SIG-M5 (cell line): Measurements from ENCODE around the gene GCAT.
"Not testable (repeated sequence)": the region's sequence is repeated elsewhere in the genome, so short reads cannot be mapped to it uniquely, and the experiment has no call there.

Experiments
- DNase-seq: peaks from one replicate; lab custom pipeline; 2025; lab: John Stamatoyannopoulos, UW

The GCAT gene

DNA sequence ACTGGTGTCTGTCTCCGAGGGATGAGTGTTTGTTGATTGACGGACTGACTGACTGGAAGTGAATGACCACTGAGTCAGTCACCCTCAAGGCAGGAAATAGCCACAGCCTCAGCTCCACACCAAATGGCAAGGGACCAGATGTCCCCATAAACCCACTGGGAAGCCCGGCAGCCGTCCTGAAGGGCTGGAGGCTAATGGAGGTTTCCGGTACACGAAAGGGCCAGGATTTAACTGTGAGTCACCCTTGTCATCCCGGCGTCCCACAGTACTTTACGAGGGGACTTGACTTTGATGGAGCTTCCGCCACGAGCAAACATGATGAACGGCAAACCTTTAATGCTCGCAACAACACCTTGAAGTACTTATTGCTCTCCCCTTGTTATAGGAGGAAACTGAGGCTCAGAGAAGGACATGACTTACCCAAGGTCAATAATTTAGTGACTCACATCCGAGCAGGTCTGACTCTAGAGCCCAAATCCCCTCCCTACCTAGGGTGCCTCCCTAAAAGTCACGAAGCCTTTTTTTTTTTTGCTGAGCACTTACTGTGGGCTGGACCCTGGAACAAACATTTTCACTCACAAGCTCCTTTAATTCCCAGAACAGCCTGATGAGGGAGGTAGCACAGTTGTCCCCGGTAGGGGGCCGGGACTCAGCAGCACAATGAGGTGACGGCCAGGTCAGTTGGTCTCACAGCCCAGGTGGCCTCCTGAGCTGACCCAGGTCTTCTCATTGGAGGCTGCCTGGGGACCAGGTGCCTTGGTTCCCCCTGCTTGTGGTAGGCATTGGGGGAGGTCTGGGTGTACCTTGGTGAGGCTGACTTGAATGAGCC, 25.2 kb upstream of the GCAT start:
- no peak for DNase-seq

DNA sequence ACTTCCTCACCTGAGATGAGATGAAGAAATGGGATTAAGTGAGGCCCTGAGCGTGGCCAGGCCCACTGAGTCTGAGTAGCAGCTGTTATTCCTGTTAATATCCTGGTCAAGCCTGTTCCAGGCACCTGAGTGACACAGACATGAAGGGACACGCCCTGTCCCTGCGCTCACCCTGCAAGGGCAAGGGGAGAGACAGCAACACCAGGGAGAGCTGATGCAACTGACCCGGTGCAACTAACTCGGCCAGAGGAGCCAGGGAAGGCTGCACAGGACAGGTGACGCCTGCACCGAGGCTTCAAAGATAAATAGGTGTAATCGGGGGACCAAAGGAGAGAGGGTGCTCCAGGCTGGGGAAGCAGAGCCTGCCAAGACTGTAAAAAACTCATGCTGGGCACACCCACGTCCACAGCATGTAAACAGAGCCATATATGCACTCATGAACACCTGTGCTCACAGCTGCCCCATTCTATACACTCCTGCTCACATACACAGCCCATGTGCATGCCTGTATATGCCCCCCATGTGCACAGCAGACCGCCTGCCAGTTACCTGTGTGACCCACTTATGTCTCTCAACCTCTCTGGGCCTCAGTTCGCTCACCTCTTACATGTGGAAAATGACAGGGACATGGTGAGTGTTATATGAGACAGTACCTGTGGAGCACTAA, 22.8 kb upstream of the GCAT start:
- no peak for DNase-seq

DNA sequence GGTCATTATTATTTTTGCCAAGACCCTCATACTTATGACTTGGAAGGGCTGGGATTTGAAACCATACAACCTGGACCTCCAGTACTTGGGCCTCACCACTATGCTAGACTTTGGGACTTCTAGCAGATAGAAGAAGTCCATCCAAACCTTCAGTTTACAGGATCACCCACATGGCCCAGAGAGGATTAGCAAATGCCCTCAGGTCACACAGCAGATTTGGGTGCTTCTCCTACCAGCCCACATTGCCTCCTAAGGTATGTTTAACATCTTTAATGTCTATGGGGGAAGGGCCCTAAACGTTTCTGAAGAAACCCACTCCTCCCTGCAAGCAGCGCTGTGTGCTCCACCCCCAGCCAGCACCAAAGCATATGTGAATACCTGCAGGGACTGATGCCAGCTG, 17.5 kb upstream of the GCAT start:
- DNase-seq: no peak

DNA sequence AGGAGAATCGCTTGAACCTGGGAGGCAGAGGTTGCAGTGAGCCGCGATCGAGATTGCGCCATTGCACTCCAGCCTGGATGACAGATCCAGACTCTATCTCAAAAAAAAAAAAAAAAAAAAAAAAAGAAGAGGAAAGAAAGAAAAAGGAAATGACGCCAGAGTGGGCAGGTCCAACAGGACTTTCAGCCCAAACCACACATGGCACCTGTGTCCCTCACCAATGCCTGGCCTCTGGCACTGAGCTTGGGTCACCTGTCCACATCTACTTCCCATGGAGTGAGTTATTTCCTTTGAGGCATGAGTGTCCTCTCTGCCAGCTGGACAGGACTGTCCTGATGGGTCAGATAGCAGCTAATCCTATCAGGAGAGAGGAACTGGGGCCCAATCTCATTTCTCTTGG, 15.2 kb upstream of the GCAT start:
- DNase-seq: no peak

DNA sequence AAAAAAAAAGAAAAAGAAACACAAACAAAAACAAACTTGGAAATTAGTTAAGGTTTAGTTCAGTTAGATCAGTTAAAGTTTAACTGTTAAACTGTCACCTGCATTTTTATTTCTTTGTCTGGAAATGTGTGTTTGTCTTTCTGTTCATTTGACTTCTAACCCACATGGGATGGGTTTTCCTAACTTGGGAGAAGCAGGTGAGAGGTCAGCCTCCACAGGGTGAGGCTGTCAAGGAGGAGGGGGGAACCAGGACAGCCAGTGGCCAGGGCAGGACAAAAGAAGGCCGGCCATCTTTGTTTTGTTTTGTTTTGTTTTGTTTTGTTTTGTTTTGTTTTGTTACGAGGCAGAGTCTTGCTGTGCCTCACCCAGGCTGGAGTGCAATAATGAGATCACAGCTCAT, 13.4 kb upstream of the GCAT start:
- no peak for DNase-seq

DNA sequence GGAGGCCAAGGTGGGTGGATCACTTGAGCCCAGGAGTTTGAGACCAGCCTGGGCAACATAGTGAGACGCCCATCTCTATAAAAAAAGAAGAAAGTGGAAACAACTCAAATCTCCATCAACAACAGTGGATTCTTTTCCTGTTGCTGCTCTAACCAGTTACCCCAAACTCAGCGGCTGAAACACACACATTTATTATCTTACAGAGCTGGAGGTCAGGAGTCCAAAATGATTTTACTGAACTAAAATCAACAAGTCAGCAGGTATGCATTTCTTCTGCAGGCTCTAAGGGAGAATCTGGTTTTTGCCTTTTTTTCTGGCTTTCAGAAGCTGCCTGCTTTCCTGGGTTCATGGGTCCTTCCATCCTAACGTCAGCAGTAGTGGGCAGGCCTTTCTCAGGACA, 11.7 kb upstream of the GCAT start:
- no peak for DNase-seq

DNA sequence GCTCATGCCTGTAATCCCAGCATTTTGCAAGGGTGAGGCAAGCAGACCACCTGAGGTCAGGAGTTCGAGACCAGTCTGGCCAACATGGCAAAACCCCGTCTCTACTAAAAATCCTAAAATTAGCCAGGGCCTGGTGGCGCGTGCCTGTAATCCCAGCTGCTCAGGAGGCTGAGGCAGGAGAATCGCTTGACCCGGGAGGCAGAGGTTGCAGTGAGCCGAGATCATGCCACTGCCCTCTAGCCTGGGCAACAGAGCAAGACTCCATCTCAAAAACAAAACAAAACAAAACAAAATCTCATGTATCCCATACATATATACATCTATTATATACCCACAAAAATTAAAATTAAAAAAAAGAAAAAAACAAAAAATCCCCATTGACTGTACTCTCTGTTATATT, 10.5 kb upstream of the GCAT start:
- DNase-seq: not testable (repeated sequence)

DNA sequence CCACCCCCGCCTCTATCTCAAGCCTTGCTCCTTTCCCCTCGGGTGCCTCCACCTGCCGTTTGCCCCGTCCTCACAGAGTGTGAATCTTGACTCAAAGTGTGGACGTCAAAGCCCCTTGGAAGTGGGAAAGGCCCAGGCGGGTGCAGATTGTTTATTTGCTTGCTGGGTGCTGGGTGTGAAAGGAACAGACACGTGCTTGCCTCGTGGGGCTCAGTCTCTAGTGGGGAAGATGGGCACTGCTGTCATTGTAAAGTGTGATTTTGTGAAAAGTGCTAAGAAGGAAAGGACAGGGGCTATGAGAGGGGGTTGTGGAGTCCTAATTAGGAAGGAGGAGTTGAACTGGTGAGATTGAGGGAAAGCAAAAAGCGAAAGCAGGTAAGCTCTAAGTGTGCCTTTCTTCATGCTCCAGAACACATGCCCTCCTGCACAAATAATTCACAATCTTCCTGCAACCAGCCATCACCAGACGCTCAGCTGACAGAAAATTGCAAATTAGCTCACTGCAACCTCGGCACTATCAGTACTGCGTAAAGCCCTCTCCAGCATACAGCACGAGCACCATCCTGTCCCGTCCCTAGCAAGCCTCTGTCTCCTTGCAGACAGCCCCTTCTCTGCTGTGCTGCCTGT, 9.7 kb upstream of the GCAT start:
- DNase-seq: no peak

DNA sequence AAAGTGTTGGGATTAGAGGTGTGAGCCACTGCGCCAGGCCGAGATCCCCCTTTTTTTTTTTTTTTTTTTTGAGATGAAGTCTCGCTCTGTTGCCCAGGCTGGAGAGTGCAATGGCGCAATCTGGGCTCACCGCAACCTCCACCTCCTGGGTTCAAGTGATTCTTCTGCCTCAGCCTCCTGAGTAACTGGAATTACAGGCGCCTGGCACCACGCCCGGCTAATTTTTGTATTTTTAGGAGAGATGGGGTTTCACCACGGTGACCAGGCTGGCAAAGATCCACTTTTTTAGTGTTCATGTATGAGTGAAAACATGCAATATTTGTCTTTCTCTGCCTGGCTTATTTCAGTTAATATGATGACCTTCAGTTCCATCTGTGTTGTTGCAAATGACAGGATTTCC, 7.8 kb upstream of the GCAT start:
- DNase-seq: not testable (repeated sequence)

DNA sequence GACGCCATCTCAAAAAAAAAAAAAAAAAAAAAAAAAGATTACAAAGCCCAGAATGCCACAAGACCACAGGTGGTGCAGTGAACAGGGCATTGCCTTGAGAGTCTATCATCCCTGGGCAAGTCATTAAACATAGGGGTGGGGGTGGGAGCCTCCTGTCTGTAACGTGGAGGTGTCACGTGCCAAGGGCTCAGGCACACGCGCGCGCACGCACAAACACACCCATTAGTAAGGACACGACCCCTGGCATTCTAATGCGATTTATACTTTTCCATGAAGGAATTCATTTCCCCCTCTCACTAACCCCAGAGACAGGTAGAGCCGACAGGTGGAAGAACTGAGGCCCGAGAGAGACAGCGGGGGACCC, 5.8 kb upstream of the GCAT start:
- DNase-seq: no peak

DNA sequence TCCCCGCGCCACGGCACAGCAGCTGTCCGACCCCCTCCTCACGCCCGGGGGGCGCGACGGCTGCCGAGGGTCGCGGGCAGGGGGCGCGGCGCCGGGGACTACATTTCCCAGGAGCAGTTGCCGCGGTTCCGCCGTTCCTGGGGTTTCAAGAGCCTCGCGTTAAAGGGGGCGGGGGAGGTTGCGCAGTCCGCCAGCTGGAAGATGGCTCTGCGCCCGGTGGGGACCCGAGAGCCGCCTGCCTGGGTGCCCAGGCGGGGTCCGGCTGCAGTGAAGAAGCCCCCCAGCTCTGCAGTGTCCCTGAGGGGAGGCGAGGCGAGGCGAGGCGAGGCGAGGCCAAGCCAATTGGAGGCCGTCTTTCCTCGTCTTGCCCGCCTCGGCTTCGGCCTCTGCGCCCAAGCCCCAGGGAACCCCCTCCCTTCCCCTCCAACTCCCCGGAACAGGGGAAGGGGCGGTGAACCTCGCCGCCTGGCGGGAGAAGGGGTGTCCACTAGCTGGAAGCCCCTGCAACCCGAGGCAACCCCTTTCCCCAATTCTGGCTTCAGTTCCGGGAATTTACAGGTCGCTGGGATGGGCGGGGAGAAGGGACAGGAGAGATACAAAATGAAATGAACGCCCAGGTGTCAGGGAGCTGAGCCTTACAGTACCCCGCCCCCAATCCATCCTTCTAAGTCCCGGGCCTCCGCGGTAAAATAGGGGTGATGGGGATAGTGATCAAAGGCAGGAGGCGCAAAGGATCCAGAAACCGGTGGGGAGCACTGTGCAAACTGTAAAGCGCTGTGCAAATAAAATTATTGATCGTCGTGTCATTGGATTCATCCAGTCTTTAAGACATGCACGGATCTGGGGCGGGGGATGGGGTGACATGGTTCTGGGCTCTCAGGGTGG, 5.2 kb upstream of the GCAT start:
- DNase-seq: no peak

DNA sequence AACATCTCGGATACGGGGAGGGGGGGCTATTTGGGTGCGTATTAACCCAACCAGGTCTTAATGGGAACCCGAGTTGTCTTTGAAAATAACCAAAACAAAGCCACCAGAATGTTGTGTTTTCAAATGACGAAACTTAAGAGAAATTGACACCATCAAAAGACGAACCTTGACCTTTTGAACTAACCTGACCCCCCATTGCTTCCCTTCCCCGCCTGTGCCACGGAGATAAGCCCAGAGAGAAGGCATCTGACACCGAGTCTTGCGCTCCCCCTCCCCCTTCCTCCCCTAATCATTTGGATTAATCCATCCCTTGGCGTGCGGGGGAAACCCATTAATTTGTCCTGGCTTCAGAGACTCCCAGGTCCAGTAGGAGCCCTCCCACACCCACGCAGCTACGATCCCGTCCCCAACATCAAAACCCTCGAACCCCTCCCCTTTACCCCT, 4.5 kb upstream of the GCAT start:
- DNase-seq: no peak

DNA sequence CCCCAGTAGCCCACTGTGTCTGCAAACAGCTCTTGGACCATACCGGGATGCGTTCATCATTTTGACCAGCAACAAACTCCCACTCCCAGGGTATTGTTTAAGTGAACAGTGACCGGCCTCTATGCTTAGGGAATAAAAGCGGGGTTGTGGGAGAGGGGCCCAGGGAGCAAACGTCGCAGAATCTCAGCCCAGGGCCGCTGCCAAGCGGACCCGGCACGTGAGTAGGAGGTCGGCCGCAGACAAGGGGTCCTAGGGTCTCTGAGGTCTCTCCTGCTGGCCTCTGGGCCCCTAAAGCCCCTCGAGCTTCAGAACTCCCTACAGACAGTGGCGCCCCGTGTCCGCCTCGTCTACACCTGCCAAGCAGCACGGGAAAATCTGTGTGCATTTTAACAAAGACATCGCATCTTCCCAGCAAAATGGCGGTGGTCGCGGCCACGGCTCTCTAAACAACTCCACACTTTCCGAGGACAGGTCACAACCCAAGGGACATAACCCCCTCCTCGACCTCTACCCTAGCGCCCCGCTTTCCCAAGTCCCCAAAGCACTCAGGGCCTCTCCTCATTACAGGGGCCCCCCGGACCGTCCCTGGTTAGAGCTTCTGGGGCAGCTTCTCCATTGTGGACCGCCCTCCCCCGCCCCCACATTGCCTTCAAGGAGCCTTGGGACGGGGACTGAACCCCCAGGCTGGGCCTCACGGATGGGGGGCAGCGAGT, 3.9 kb upstream of the GCAT start:
- no peak for DNase-seq

DNA sequence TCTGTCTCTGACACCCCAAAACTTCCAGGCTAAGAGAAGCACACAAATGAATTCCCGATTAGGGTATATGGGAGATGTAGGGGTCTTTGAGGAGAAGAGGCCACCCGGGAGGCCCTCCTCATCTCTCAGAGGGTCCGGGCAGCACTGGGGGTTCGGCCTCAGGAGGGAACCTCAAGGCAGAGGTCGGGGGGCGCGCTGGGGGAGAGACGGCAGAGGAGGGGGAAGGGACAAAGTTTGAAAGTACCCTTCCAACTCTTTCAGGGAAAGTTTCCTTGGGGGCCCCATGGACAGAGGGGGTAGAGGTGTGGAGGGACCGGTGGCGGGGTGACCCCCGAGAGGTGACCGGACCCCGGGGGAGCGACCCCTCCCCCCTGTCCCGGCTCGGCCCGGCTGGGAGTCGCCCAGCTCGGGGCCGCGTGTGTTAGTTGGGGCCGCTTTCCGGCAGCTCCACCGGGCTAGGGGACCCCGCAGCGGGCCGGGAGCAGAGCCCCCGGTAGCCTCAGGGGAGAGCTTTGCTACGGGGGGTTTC, 3.3 kb upstream of the GCAT start:
- DNase-seq: no peak

DNA sequence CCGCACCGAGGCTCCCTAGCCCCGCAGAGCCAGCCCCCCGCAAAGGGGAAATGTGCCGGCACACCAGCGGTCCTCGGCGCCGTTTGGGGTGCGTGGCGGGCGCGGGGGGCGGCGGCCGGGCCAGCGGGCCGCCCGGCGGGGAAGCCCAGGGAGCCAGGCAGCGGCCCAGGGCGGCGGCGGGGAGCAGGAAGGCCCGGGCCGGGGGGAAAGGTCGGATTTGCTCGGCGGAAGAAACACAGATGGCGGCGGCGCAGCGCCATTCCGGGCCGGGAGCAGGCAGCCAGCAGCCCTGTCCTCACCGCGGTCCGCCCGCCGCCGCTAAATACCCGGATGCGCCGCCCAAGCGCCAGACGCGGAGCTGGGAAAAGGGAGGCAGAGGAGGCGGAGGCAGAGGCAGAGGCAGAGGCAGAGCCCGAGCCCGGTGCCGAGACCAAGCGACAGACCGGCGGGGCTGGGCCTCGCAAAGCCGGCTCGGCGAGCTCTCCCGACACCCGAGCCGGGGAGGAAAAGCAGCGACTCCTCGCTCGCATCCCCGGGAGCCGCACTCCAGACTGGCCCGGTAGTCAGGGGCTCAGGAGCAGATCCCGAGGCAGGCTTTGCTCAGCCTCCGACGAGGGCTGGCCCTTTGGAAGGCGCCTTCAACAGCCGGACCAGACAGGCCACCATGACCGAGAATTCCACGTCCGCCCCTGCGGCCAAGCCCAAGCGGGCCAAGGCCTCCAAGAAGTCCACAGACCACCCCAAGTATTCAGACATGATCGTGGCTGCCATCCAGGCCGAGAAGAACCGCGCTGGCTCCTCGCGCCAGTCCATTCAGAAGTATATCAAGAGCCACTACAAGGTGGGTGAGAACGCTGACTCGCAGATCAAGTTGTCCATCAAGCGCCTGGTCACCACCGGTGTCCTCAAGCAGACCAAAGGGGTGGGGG, 2.6 kb upstream of the GCAT start:
- DNase-seq: no peak

DNA sequence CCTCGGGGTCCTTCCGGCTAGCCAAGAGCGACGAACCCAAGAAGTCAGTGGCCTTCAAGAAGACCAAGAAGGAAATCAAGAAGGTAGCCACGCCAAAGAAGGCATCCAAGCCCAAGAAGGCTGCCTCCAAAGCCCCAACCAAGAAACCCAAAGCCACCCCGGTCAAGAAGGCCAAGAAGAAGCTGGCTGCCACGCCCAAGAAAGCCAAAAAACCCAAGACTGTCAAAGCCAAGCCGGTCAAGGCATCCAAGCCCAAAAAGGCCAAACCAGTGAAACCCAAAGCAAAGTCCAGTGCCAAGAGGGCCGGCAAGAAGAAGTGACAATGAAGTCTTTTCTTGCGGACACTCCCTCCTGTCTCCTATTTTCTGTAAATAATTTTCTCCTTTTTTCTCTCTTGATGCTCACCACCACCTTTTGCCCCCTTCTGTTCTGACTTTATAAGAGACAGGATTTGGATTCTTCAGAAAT, 1.9 kb upstream of the GCAT start:
- DNase-seq: no peak

DNA sequence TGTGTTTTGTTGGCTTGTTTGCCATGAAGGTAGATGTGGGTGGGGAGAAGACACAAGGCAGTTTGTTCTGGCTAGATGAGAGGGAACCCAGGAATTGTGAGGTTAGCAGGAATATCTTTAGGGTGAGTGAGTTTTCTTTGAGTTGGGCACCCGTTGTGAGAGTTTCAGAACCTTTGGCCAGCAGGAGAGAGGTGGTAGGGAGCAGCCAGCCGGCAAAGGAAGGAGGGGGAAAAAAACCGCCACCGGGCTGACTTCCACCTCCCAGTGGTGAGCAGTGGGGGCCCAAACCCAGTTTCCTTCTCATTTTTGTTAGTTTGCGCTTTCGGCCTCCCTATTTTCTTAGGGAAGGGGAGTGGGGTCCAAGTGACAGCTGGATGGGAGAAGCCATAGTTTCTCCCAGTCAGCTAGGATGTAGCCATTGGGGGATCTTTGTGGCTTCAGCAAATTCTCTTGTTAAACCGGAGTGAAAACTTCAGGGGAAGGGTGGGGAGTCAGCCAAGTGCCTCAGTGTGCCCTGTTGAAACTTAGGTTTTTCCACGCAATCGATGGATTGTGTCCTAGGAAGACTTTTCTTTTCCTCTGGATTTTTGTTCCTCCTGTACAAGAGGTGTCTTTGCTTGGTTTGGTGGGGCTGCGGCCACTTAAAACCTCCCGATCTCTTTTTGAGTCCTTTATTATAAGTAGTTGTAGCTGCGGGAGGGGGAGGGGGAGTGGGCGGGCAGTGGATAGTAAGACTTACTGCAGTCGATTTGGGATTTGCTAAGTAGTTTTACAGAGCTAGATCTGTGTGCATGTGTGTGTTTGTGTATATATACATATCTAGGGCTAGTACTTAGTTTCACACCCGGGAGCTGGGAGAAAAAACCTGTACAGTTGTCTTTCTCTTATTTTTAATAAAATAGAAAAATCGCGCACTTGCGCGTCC, 1.1 kb upstream of the GCAT start:
- DNase-seq: no peak

DNA sequence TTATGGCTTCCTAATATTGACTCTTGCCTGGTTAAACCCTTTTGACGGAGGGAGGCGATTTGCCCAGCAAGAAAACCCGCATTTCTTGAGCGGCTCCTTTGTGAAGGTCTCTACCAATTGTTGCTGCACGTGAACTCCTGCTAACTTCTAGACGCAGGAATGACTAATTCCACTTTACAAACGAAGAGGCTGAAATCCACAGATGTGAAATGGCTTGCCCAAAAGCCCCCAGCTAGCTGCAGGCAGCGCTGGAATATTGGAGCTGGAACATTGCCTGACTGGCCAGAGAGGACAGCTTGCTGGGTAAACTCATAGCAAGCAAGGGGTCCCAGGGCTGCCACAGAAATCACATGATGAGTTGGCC, 542 bp downstream of the GCAT start:
- DNase-seq: no peak

DNA sequence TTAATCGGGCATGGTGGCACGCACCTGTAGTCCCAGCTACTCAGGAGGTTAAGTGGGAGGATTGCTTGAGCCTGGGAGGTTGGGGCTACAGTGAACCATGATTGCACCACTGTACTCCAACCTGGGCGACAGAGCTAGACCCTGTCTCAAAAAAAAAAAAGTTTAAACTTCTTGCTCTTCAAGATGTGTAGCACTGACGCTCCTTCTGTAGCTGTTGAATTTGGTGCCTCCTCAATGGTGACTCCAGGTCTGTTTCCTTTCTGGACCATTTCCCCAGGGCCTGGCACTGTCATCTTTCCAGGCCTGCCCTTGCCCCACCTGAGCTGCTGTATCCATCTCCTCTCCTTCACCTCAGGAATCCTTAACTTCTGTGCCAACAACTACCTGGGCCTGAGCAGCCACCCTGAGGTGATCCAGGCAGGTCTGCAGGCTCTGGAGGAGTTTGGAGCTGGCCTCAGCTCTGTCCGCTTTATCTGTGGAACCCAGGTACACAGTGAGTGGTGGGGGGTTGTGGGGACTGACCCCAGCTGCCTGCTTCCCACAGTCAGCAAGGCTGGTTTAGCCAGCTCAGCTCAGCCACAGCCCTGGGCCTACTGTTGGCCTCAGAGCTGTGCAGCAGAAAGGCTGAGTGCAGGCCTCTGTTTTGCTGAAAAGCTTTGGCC, 2.1 kb downstream of the GCAT start:
- no peak for DNase-seq
